Neural cell (in vitro differentiated cells): Measurements from ENCODE around the gene ELMO1. TPM values are rescaled to one million over a fixed set of nuclear protein-coding genes. Genes with fewer than 3 reads are reported as not detected.

Experiments used
- H2AFZ ChIP-seq: fragments of 200-600, 300-800 bp; sonication (generic), shearing (Covaris generic); 2 replicates; pipeline ENCODE4 v1.6.0; 2014; ENCODE audit warnings: low read depth, mild to moderate bottlenecking, antibody characterized with exemption, low read length, moderate library complexity
- H3F3A ChIP-seq: fragments of 200-600 bp; shearing (Covaris generic); 2 replicates; pipeline ENCODE4 v1.6.1; 2016; ENCODE audit warnings: mild to moderate bottlenecking, moderate library complexity, mixed read lengths, antibody characterized with exemption, low read length; ENCODE audit not compliant: insufficient read depth, poor library complexity, severe bottlenecking
- H3K27ac ChIP-seq: fragments of 200-600, 300-800 bp; sonication (generic), shearing (Covaris generic); 2 replicates; pipeline ENCODE4 v1.5.1; 2014; ENCODE audit warnings: mild to moderate bottlenecking, low read length, moderate library complexity
- H3K27me3 ChIP-seq: fragments of 300-800, 200-600 bp; sonication (generic), shearing (Covaris generic); 2 replicates; pipeline ENCODE4 v1.6.0; 2014; ENCODE audit warnings: mild to moderate bottlenecking, low read depth, low read length, moderate library complexity; ENCODE audit not compliant: insufficient read depth
- H3K36me3 ChIP-seq: fragments of 300-800, 200-600 bp; sonication (generic), shearing (Covaris generic); 2 replicates; pipeline ENCODE4 v1.5.1; 2014; ENCODE audit warnings: mild to moderate bottlenecking, antibody characterized with exemption, low read length, moderate library complexity; ENCODE audit not compliant: insufficient read depth
- H3K4me2 ChIP-seq: fragments of 300-800, 200-600 bp; sonication (generic), shearing (Covaris generic); 2 replicates; pipeline ENCODE4 v1.6.0; 2014; ENCODE audit warnings: mild to moderate bottlenecking, low read length
- H3K4me3 ChIP-seq: fragments of 300-800, 200-600 bp; sonication (generic), shearing (Covaris generic); 2 replicates; pipeline ENCODE4 v1.5.1; 2014; ENCODE audit warnings: mild to moderate bottlenecking, low read length, moderate library complexity
- H3K79me2 ChIP-seq: fragments of 200-600 bp; shearing (Covaris generic); replicated peaks from 2 replicates; pipeline ENCODE4 v1.6.0; 2014; ENCODE audit warnings: mild to moderate bottlenecking, low read length, moderate library complexity; ENCODE audit not compliant: insufficient read depth
- H3K9ac ChIP-seq: fragments of 300-800, 200-600 bp; sonication (generic), shearing (Covaris generic); 2 replicates; pipeline ENCODE4 v1.6.1; 2016; ENCODE audit warnings: mild to moderate bottlenecking, low read length, mixed read lengths
- H3K9me2 ChIP-seq: fragments of 200-600 bp; shearing (Covaris generic); 2 replicates; pipeline ENCODE4 v1.6.1; 2016; ENCODE audit warnings: mild to moderate bottlenecking, low read length, mixed read lengths; ENCODE audit not compliant: insufficient read depth
- H3K9me3 ChIP-seq: fragments of 200-600, 300-800 bp; sonication (generic), shearing (Covaris generic); 2 replicates; pipeline ENCODE4 v1.6.1; 2016; ENCODE audit warnings: mild to moderate bottlenecking, mixed run types, low read length, moderate library complexity, mixed read lengths
- H4K20me1 ChIP-seq: fragments of 200-600 bp; shearing (Covaris generic); 2 replicates; pipeline ENCODE4 v1.6.1; 2016; ENCODE audit warnings: mild to moderate bottlenecking, mixed run types; ENCODE audit not compliant: insufficient read depth
- CTCF ChIP-seq: fragments of 450-650 bp; IDR thresholded peaks from 2 replicates; pipeline ENCODE4 v1.5.1; 2014; ENCODE audit warnings: antibody characterized with exemption, mild to moderate bottlenecking, moderate library complexity; ENCODE audit not compliant: poor library complexity, severe bottlenecking
- EP300 ChIP-seq: fragments of 450-650 bp; conservative IDR thresholded peaks from 2 replicates; pipeline ENCODE4 v1.6.1; 2014; ENCODE audit warnings: antibody characterized with exemption, mild to moderate bottlenecking, moderate library complexity; ENCODE audit not compliant: poor library complexity, severe bottlenecking
- EZH2 ChIP-seq: fragments of 200-600, 300-800 bp; shearing (Covaris generic), sonication (generic); IDR thresholded peaks from 2 replicates; pipeline ENCODE4 v1.6.1; 2014; ENCODE audit warnings: antibody characterized with exemption, low read length, borderline replicate concordance, mild to moderate bottlenecking; ENCODE audit not compliant: insufficient read depth, poor library complexity, severe bottlenecking
- MXI1 ChIP-seq: fragments of 450-650 bp; conservative IDR thresholded peaks from 2 replicates; pipeline ENCODE4 v1.6.1; 2014; ENCODE audit warnings: antibody characterized with exemption, mild to moderate bottlenecking; ENCODE audit not compliant: poor library complexity, severe bottlenecking
- POLR2AphosphoS5 ChIP-seq: IDR thresholded peaks from 2 replicates; pipeline ENCODE4 v1.6.1; 2012
- RAD21 ChIP-seq: fragments of 450-650 bp; conservative IDR thresholded peaks from 2 replicates; pipeline ENCODE4 v1.6.1; 2014; ENCODE audit warnings: antibody characterized with exemption, mild to moderate bottlenecking, moderate library complexity
- REST ChIP-seq: IDR thresholded peaks from 2 replicates; pipeline ENCODE4 v1.6.1; 2012; ENCODE audit warnings: borderline replicate concordance
- SMC3 ChIP-seq: fragments of 450-650 bp; conservative IDR thresholded peaks from 2 replicates; pipeline ENCODE4 v1.6.1; 2014; ENCODE audit warnings: antibody characterized with exemption, mild to moderate bottlenecking, moderate library complexity; ENCODE audit not compliant: poor library complexity
- polyA plus RNA-seq: library from polyadenylated mRNA; depleted of rRNA; stranded (reverse); fragments of >200 nt; gene quantifications from 2 replicates; pipeline ENCODE4 v1.2.3, GENCODE V29; 2014

The ELMO1 gene
- polyA plus RNA-seq, 1 donor from 2014 or later: 12.2 TPM

GRCh38 chr7:36895192-36895591 is 553.5 kb downstream of the ELMO1 start:
- Histone ChIP-seq H3K9me2 (no peaks in the 10 kb centered on the region), H3K36me3 (no peaks in the 10 kb centered on the region), H3K4me3 (no peak overlapping the region), H3K27me3 (no peaks in the 10 kb centered on the region), H3K4me2 (no peak overlapping the region), H3K9ac (no peak overlapping the region), H3K79me2 (no peaks in the 10 kb centered on the region), H3K27ac (no peak overlapping the region), H3F3A (no peaks in the 10 kb centered on the region), H2AFZ (no peak overlapping the region), H4K20me1 (no peaks in the 10 kb centered on the region), H3K9me3 (no peaks in the 10 kb centered on the region)
- no peak for TF ChIP-seq EP300
- TF ChIP-seq SMC3: no peak
- no peak for TF ChIP-seq EZH2
- TF ChIP-seq POLR2AphosphoS5: no peak
- TF ChIP-seq REST: no peak
- no peak for TF ChIP-seq MXI1
- TF ChIP-seq CTCF: no peak
- no peak for TF ChIP-seq RAD21

GRCh38 chr7:36894190-36894589 is 554.5 kb downstream of the ELMO1 start:
- Histone ChIP-seq H2AFZ (no peak overlapping the region), H3F3A (no peaks in the 10 kb centered on the region), H4K20me1 (no peaks in the 10 kb centered on the region), H3K79me2 (no peaks in the 10 kb centered on the region), H3K9me2 (no peaks in the 10 kb centered on the region), H3K27me3 (no peaks in the 10 kb centered on the region), H3K9me3 (no peaks in the 10 kb centered on the region), H3K4me3 (no peak overlapping the region), H3K9ac (no peak overlapping the region), H3K36me3 (no peaks in the 10 kb centered on the region), H3K4me2 (no peak overlapping the region), H3K27ac (no peak overlapping the region)
- TF ChIP-seq REST (no peak), EP300 (no peak)
